HCT116 (cell line): ENCODE results near the gene TMPRSS13. TPM values are rescaled to one million over a fixed set of nuclear protein-coding genes. Genes with fewer than 3 reads are reported as not detected.

Source experiments
- ATAC-seq: fragments of 200-7000 bp; cut with Tn5 transposase; 2 replicates; pipeline ENCODE4 v1.9.1; 2020; ENCODE audit warnings: mild to moderate bottlenecking, moderate library complexity
- BruUV-seq: library from RNA; stranded (reverse); fragments of 400-500 nt; replicated peaks from 2 replicates; lab custom pipeline; 2021; lab: Mats Ljungman, UMichigan
- CTCF ChIA-PET: fragments of 300-600 bp; sonication (Branson Sonifier 250); formaldehyde crosslinking; loops from one replicate; lab custom pipeline; 2021; ENCODE audit warnings: antibody characterized with exemption; lab: Charles Lee
- POLR2A ChIA-PET: fragments of 300-600, 350-600 bp; sonication (Branson Sonifier 250); formaldehyde crosslinking; loops from one replicate; lab custom pipeline; 2021; ENCODE audit warnings: antibody characterized with exemption; lab: Charles Lee
- RAD21 ChIA-PET, 2 experiments: fragments of 300-600 bp; sonication (Branson Sonifier 250); formaldehyde crosslinking; loops; one replicate each; lab custom pipeline; 2023; ENCODE audit warnings: low total read pairs in 2 of 2; ENCODE audit not compliant: uncharacterized antibody in 2 of 2, unreplicated experiment in 2 of 2, low non-redundant PET in 1 of 2; lab: Charles Lee
- DNase-seq: peaks from one replicate; pipeline ENCODE4 v3.0.0-alpha.2; 2010; ENCODE audit warnings: low read depth, low spot score
- H2AFZ ChIP-seq: fragments of 200-600 bp; shearing (Covaris generic), sonication (generic); 2 replicates; pipeline ENCODE4 v1.6.1; 2017; ENCODE audit warnings: low read depth, mixed run types, mixed read lengths, antibody characterized with exemption, low read length; ENCODE audit not compliant: poor library complexity, severe bottlenecking
- H3K27ac ChIP-seq: 2 replicates; pipeline ENCODE4 v1.5.1; 2012; ENCODE audit warnings: low read depth, low read length
- H3K27me3 ChIP-seq: fragments of 200-600 bp; sonication (generic); 2 replicates; pipeline ENCODE4 v1.6.1; 2016; ENCODE audit warnings: mixed run types, low read length, mixed read lengths; ENCODE audit not compliant: insufficient read depth
- H3K36me3 ChIP-seq, 2 experiments: fragments of 200-500 bp in 1 of 2; fragments of 200-600 bp in 1 of 2; sonication (Bioruptor generic) in 1 of 2; sonication (generic) in 1 of 2; 2 replicates each; pipeline versions ENCODE4 v1.5.1 to v1.6.1; 2014 to 2016; ENCODE audit warnings: low read length in 2 of 2, inconsistent platforms in 1 of 2, mixed read lengths in 1 of 2, mixed run types in 1 of 2; ENCODE audit not compliant: insufficient read depth in 2 of 2, control insufficient read depth in 1 of 2
- H3K4me1 ChIP-seq, 2 experiments: fragments of 200-600 bp in 1 of 2; sonication (generic) in 1 of 2; 2 replicates each; pipeline versions ENCODE4 v1.5.1 to v1.6.1; 2012 to 2017; ENCODE audit warnings: low read length in 2 of 2, inconsistent platforms in 1 of 2, mild to moderate bottlenecking in 1 of 2, mixed read lengths in 1 of 2, mixed run types in 1 of 2, moderate library complexity in 1 of 2; ENCODE audit not compliant: insufficient read depth in 2 of 2, control insufficient read depth in 1 of 2
- H3K4me2 ChIP-seq: fragments of 200-600 bp; sonication (generic); 2 replicates; pipeline ENCODE4 v1.6.1; 2017; ENCODE audit warnings: mixed run types, low read length, mixed read lengths
- H3K4me3 ChIP-seq, 2 experiments: fragments of 200-600 bp in 1 of 2; sonication (generic) in 1 of 2; replicated peaks in 1 of 2; 2 replicates each; pipeline ENCODE4 v1.5.1; 2011 to 2016; ENCODE audit warnings: low read length in 2 of 2, control low read depth in 1 of 2, low read depth in 1 of 2, mild to moderate bottlenecking in 1 of 2, mixed read lengths in 1 of 2, mixed run types in 1 of 2
- H3K79me2 ChIP-seq: fragments of 200-600 bp; sonication (generic); 2 replicates; pipeline ENCODE4 v1.6.1; 2017; ENCODE audit warnings: mild to moderate bottlenecking, mixed run types, low read length, moderate library complexity, mixed read lengths; ENCODE audit not compliant: insufficient read depth
- H3K9ac ChIP-seq: fragments of 200-600 bp; sonication (generic); 2 replicates; pipeline ENCODE4 v1.6.1; 2016; ENCODE audit warnings: low read length, mixed read lengths
- H3K9me2 ChIP-seq: fragments of 200-600 bp; sonication (generic), shearing (Covaris generic); 2 replicates; pipeline ENCODE4 v1.6.1; 2017; ENCODE audit warnings: mixed run types, mild to moderate bottlenecking, moderate library complexity; ENCODE audit not compliant: insufficient read depth
- H3K9me3 ChIP-seq, 2 experiments: fragments of 200-500 bp in 1 of 2; fragments of 200-600 bp in 1 of 2; sonication (Bioruptor generic) in 1 of 2; sonication (generic) in 1 of 2; 2 replicates each; pipeline ENCODE4 v1.6.1; 2014 to 2017; ENCODE audit warnings: low read length in 2 of 2, mixed read lengths in 2 of 2, inconsistent platforms in 1 of 2, low read depth in 1 of 2, mild to moderate bottlenecking in 1 of 2, mixed run types in 1 of 2, moderate library complexity in 1 of 2; ENCODE audit not compliant: control insufficient read depth in 1 of 2, insufficient read depth in 1 of 2
- H4K20me1 ChIP-seq: fragments of 200-600 bp; sonication (generic), shearing (Covaris generic); 2 replicates; pipeline ENCODE4 v1.6.1; 2017; ENCODE audit warnings: mixed run types, mild to moderate bottlenecking, moderate library complexity; ENCODE audit not compliant: insufficient read depth
- ATF3 ChIP-seq: IDR thresholded peaks from 2 replicates; pipeline ENCODE4 v1.6.1; 2012
- CBX3 ChIP-seq: IDR thresholded peaks from 2 replicates; pipeline ENCODE4 v1.6.1; 2012; ENCODE audit warnings: low read depth
- CEBPB ChIP-seq: IDR thresholded peaks from 2 replicates; pipeline ENCODE4 v1.6.1; 2012; ENCODE audit warnings: low read depth
- EGR1 ChIP-seq: IDR thresholded peaks from 2 replicates; pipeline ENCODE4 v1.6.1; 2012; ENCODE audit warnings: low read depth
- ELF1 ChIP-seq: IDR thresholded peaks from 2 replicates; pipeline ENCODE4 v1.6.1; 2012; ENCODE audit warnings: low read depth, borderline replicate concordance
- EZH2 ChIP-seq: fragments of 200-600 bp; sonication (generic); IDR thresholded peaks from 2 replicates; pipeline ENCODE4 v1.6.1; 2017; ENCODE audit warnings: antibody characterized with exemption, mixed run types
- JUND ChIP-seq: IDR thresholded peaks from 2 replicates; pipeline ENCODE4 v1.6.1; 2012
- MAX ChIP-seq: IDR thresholded peaks from 2 replicates; pipeline ENCODE4 v1.6.1; 2012
- POLR2A ChIP-seq: IDR thresholded peaks from 2 replicates; pipeline ENCODE4 v1.7.0; 2011; ENCODE audit warnings: borderline replicate concordance; ENCODE audit not compliant: insufficient read depth, insufficient read length; ENCODE audit errors: extremely low read depth
- POLR2AphosphoS5 ChIP-seq: IDR thresholded peaks from 2 replicates; pipeline ENCODE4 v1.6.1; 2011; ENCODE audit warnings: mild to moderate bottlenecking, low read depth, low read length, moderate library complexity
- RAD21 ChIP-seq: IDR thresholded peaks from 2 replicates; pipeline ENCODE4 v1.6.1; 2012; ENCODE audit warnings: low read depth, mild to moderate bottlenecking
- REST ChIP-seq: IDR thresholded peaks from 2 replicates; pipeline ENCODE4 v1.6.1; 2012; ENCODE audit warnings: low read depth
- SP1 ChIP-seq: IDR thresholded peaks from 2 replicates; pipeline ENCODE4 v1.6.1; 2012; ENCODE audit warnings: low read depth
- SRF ChIP-seq: IDR thresholded peaks from 2 replicates; pipeline ENCODE4 v1.6.1; 2012; ENCODE audit warnings: low read depth
- YY1 ChIP-seq: IDR thresholded peaks from 2 replicates; pipeline ENCODE4 v1.6.1; 2011; ENCODE audit warnings: low read length, low read depth, moderate library complexity, mild to moderate bottlenecking; ENCODE audit not compliant: insufficient replicate concordance; ENCODE audit errors: extremely low read depth
- ZBTB33 ChIP-seq: IDR thresholded peaks from 2 replicates; pipeline ENCODE4 v1.6.1; 2011; ENCODE audit warnings: mild to moderate bottlenecking, low read length, moderate library complexity; ENCODE audit not compliant: insufficient replicate concordance; ENCODE audit errors: extremely low read depth
- ZFX ChIP-seq: fragments of 450-650 bp; IDR thresholded peaks from 2 replicates; pipeline ENCODE4 v1.6.1; 2017
- intact Hi-C: fragments of 100-400 bp; cut with micrococcal nuclease; formaldehyde crosslinking; loops from 2 replicates; pipeline ENCODE4 v1.10.0; 2022
- total RNA-seq: library from RNA; stranded (reverse); gene quantifications from one replicate; pipeline ENCODE4 v1.2.1, GENCODE V29; 2021; ENCODE audit not compliant: unreplicated experiment

The TMPRSS13 gene
- total RNA-seq, 1 experiment from 2014 or later = 0.52 TPM

DNA sequence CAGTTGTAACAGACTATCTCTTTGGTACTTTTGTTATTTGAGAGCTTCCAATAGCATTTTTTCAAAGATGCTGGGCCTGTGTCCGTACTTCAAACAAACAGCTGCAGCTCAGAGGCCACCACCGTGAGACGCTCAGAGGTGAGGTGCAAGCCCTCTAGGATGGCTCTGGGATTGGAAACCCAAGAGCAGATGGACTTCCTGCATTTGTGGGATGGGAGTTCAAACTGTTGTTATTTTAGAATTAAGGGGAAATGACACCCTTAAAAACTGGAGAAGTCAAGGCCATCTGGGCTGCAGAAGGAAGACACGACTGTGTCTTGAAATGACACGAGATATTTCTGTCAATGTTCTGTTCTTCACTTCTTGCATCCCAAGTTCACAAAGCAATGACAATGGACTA, 47.8 kb upstream of the TMPRSS13 start:
- H3K4me3 ChIP-seq = no peak overlapping the region
- ATAC-seq (no peak), DNase-seq (no peak)
- ChIA-PET POLR2A (no interaction called here), CTCF (no interaction called here), RAD21 (no interaction called here)
- intact Hi-C loops = no loop called here
- no peaks in the 10 kb centered on the region for H3K4me1 ChIP-seq
- H3K79me2 ChIP-seq = no peaks in the 10 kb centered on the region
- H3K9ac ChIP-seq = no peak overlapping the region
- H3K4me2 ChIP-seq = no peak overlapping the region
- H2AFZ ChIP-seq = no peak overlapping the region
- no peaks in the 10 kb centered on the region for H3K9me3 ChIP-seq
- BruUV-seq = no TSS peak
- no peaks in the 10 kb centered on the region for H3K36me3 ChIP-seq
- 0 out of 2 replicates have a peak, but pooled peaks cover 5% of the 10 kb centered on the region for H3K27me3 ChIP-seq
- H3K9me2 ChIP-seq = no peaks in the 10 kb centered on the region
- no peaks in the 10 kb centered on the region for H4K20me1 ChIP-seq
- no peak for TF ChIP-seq RAD21
- TF ChIP-seq EGR1 = no peak
- TF ChIP-seq SRF = no peak
- TF ChIP-seq ELF1 = no peak
- no peak for TF ChIP-seq CBX3
- no peak for TF ChIP-seq REST
- no peak for TF ChIP-seq ATF3
- no peak for TF ChIP-seq POLR2AphosphoS5
- no peak for TF ChIP-seq YY1
- no peak for TF ChIP-seq ZBTB33
- TF ChIP-seq CEBPB = no peak
- TF ChIP-seq POLR2A = no peak
- no peak for TF ChIP-seq MAX
- TF ChIP-seq SP1 = no peak
- TF ChIP-seq JUND = no peak
- no peak for TF ChIP-seq ZFX
- no peak for TF ChIP-seq EZH2
- H3K27ac ChIP-seq = no peak overlapping the region
